BE2C (cell line): ENCODE data around the gene SLC39A3. TPM values are rescaled to one million over a fixed set of nuclear protein-coding genes. Genes with fewer than 3 reads are reported as not detected.
A peak's percentile ranks its signal among the peaks of the same experiment; 100 is the strongest.

ENCODE experiments used
- DNase-seq: peaks from one replicate; pipeline ENCODE4 v3.0.0-alpha.2; 2020
- H3K27me3 ChIP-seq: fragments of 250-450 bp; sonication (Bioruptor Pico); 2 replicates; pipeline ENCODE4 v1.5.1; 2020; ENCODE audit warnings: mild to moderate bottlenecking
- H3K36me3 ChIP-seq: fragments of 250-450 bp; sonication (Bioruptor Pico); 2 replicates; pipeline ENCODE4 v1.5.1; 2020; ENCODE audit warnings: mild to moderate bottlenecking
- H3K4me1 ChIP-seq: fragments of 250-450 bp; sonication (Bioruptor Pico); 2 replicates; pipeline ENCODE4 v1.5.1; 2020
- H3K4me3 ChIP-seq: 2 replicates; pipeline ENCODE4 v1.5.1; 2011; ENCODE audit warnings: low read depth, low read length
- H3K9me3 ChIP-seq: fragments of 250-450 bp; sonication (Bioruptor Pico); 2 replicates; pipeline ENCODE4 v1.5.1; 2020
- CTCF ChIP-seq: IDR thresholded peaks from 2 replicates; pipeline ENCODE4 v1.5.1; 2012; ENCODE audit warnings: mild to moderate bottlenecking, low read depth, low read length
- polyA plus RNA-seq: library from polyadenylated mRNA; unstranded; fragments of >200 nt; gene quantifications from one replicate; pipeline ENCODE4 v1.2.1, GENCODE V29; 2012; ENCODE audit warnings: low read depth, missing spikeins; ENCODE audit not compliant: insufficient read length, insufficient read depth

SLC39A3 gene
- 159 TPM for polyA plus RNA-seq

GRCh38 chr19:2739602-2740313 lies at the start of gene SLC39A3:
SLC39A3 (minus strand) TSS chr19:2740017; CDS start chr19:2737257, 2,760 bp downstream.
- peak; percentile 99 for DNase-seq
- peaks cover 24% of the 10 kb centered on the region for H3K36me3 ChIP-seq
- peak within 1 kb of the TSS; percentile 93 for H3K4me3 ChIP-seq
- H3K27me3 ChIP-seq: no peaks in the 10 kb centered on the region; the same call in 1 of the 2 replicates
- no peaks in the 10 kb centered on the region for H3K9me3 ChIP-seq
- TF ChIP-seq CTCF: no peak
- no peaks in the 10 kb centered on the region for H3K4me1 ChIP-seq

- no peak for DNase-seq
- Histone ChIP-seq H3K4me3 (no peak overlapping the region), H3K36me3 (peaks cover 37% of the 10 kb centered on the region), H3K4me1 (0 out of 2 replicates have a peak, but pooled peaks cover 2% of the 10 kb centered on the region), H3K27me3 (no peaks in the 10 kb centered on the region), H3K9me3 (no peaks in the 10 kb centered on the region)
- no peak for TF ChIP-seq CTCF
Measured at GRCh38 chr19:2788237-2788636, 48.4 kb upstream of the SLC39A3 start.

- DNase-seq: no peak
- H3K36me3 ChIP-seq: peaks cover 32% of the 10 kb centered on the region
- no peak overlapping the region for H3K4me3 ChIP-seq
- H3K9me3 ChIP-seq: no peaks in the 10 kb centered on the region
- H3K4me1 ChIP-seq: 0 out of 2 replicates have a peak, but pooled peaks cover 2% of the 10 kb centered on the region
- H3K27me3 ChIP-seq: no peaks in the 10 kb centered on the region
- no peak for TF ChIP-seq CTCF
Measured at GRCh38 chr19:2787115-2787514, 47.3 kb upstream of the SLC39A3 start.

GRCh38 chr19:2785244-2785997 lies 45.6 kb upstream of the SLC39A3 start, which contains the start of gene THOP1:
THOP1 (plus strand) TSS chr19:2785503; CDS start chr19:2785663, 160 bp downstream.
- Histone ChIP-seq H3K36me3 (peaks cover 24% of the 10 kb centered on the region), H3K9me3 (no peaks in the 10 kb centered on the region), H3K4me1 (0 out of 2 replicates have a peak, but pooled peaks cover 2% of the 10 kb centered on the region)

GRCh38 chr19:2783781-2784145 lies 43.9 kb upstream of the SLC39A3 start:
- no peak overlapping the region for H3K4me3 ChIP-seq
- no peaks in the 10 kb centered on the region for H3K27me3 ChIP-seq
- no peaks in the 10 kb centered on the region for H3K9me3 ChIP-seq
- no peak for TF ChIP-seq CTCF
- H3K36me3 ChIP-seq: peaks cover 26% of the 10 kb centered on the region
- 0 out of 2 replicates have a peak, but pooled peaks cover 2% of the 10 kb centered on the region for H3K4me1 ChIP-seq
- no peak for DNase-seq

More at GRCh38 chr19:2785244-2785997, 45.6 kb upstream of the SLC39A3 start, which contains the start of gene THOP1:
- H3K27me3 ChIP-seq: no peaks in the 10 kb centered on the region
- TF ChIP-seq CTCF: no peak
- DNase-seq: peak; percentile 100
- peak within 1 kb of the TSS; percentile 74 for H3K4me3 ChIP-seq
